Superior temporal gyrus (tissue), 1 donor: ENCODE results near the gene CLEC1A.
"Not testable (repeated sequence)": the region's sequence is repeated elsewhere in the genome, so short reads cannot be mapped to it uniquely, and the experiment has no call there.

Experiments used
- DNase-seq: peaks from one replicate; pipeline ENCODE4 v3.0.0-alpha.2; 2016; ENCODE audit errors: extremely low spot score

Gene CLEC1A

DNA sequence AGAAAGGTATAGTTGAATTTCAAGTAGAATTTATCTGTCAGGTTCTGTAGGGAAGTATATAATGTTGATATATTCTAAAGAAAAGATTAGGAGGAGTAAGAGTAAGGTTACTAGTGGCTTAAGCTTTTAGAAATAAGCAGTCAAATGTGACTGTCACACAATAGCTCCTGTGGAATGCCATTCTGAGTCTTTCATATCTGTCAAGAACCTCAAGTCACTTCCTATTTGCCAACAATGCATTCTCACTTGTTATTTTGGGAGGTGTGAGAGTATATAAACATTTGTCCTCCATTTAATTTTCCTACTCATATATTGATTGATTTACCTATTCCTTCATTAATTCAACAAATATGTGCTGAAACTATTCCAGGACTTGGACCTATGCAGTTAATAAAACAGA is 56.6 kb downstream of the CLEC1A start:
- DNase-seq: no peak

- DNase-seq: peak; percentile 43
These were observed 64.8 kb downstream of the CLEC1A start for GRCh38 chr12:10033783-10034545.

DNA sequence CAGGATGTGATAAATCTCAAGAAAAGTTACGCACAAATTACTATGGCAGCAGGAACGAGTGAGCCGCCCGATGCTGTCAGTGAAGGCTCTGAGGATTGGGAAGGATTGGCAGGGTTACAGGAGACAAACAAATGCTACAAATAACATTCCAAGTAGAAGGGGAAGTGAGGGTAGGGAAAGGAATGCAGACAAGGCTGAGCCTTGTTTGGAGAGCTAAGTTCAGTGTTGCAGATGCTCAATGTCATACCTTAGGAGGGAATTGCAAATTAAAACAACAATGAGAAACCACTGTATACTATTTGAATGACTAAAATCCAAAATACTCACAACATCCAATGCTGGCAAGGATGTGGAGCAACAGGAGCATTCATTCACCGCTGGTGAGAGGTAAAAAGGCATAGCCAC is 67.0 kb downstream of the CLEC1A start:
- no peak for DNase-seq

- DNase-seq: no peak
These were observed 67.5 kb downstream of the CLEC1A start for GRCh38 chr12:10031321-10031720.

GRCh38 chr12:10030446-10030845 is 68.3 kb downstream of the CLEC1A start, which contains the start of gene CLEC9A:
CLEC9A (plus strand) TSS chr12:10030682; CDS start chr12:10052688, 22,006 bp downstream.
- DNase-seq: no peak

DNA sequence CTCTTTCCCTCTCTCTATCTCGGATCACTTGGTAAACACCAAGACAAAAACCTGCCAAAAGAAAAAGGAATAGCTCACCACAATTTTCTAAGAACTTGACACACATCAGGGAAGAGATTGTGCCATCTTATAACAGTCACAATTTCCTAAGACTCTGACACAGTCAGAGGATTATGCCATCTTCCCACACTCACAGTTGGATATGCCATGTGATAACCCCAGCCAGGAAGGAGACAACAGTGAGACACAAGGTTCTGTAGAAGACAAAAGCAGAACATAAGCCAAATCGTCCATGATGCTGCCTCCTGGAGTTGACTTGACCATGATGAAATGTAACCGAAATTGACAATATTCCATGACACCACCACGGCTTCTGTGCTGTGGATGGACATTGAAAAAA is 71.1 kb downstream of the CLEC1A start:
- DNase-seq: no peak

DNA sequence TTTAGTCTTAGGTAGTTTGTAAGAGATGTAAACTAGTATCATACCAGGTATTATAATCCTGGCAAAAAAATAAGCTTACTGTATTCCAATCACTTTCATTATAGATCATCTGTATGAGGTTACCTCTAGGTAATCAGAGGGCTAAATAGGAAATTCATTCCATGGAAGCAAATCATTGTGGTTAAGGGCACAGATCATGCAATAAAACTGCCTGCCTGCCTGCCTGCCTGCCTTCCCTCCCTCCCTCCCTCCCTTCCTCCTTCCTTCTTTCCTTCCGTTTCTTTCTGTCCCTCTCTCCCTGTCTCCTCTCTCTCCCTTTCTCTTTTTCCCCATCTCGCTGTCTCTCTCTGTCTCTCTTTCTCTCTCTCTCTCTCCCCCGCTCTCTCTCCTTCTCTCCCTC is 71.5 kb downstream of the CLEC1A start:
- DNase-seq: no peak

- DNase-seq: not testable (repeated sequence)
These were observed 72.1 kb downstream of the CLEC1A start for GRCh38 chr12:10026666-10027065.

DNA sequence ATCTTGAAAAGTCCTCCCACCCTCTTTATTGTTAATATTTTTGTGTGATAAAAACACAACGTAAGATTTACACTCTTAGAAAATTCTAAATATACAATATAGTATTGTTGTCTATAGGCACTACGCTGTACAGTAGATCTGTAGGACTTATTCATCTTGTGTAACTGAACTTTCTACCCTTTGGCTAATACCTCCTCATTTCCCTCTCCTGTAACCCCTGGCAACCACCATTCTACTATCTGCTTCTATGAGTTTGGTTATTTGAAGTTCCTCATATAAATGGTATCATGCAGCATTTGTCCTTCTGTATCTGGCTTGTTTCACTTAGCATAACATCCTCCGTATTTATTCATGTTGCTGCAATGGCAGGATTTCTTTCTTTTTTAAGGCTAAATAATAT is 73.5 kb downstream of the CLEC1A start:
- no peak for DNase-seq

DNA sequence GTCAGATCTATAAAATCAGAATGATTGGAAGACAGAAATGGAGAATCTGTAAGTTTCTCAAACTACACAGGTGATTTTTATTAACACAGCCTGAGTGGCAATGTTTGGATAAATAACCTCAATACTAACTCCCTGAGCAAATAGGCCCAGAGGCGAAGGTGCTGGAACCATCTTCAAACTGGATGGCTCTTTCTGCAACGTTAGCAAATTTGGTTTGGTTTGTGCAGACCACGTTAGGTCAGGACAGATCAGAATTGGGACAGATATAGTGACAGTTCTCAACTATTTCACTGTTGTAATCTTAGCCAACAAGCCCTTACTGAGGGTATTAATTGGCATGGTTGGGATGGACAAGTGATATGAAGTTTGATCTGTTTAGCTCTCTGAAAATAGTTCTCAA is 77.4 kb downstream of the CLEC1A start:
- DNase-seq: no peak
